HepG2 (cell line): Measurements from ENCODE around the gene PDE5A. TPM values are rescaled to one million over a fixed set of nuclear protein-coding genes. Genes with fewer than 3 reads are reported as not detected.

Experiments used
- AHR ChIP-seq: IDR thresholded peaks from 2 replicates; pipeline ENCODE4 v1.6.1; 2018; ENCODE audit warnings: missing genetic modification reagents, missing compliant biosample characterization
- HOXA3 ChIP-seq: sonication (generic); formaldehyde crosslinking; IDR thresholded peaks from 2 replicates; pipeline ENCODE4 v1.5.0; 2020; ENCODE audit warnings: missing genetic modification reagents
- JUND ChIP-seq: sonication (generic); formaldehyde crosslinking; IDR thresholded peaks from 2 replicates; pipeline ENCODE4 v1.8.0; 2022; ENCODE audit warnings: mild to moderate bottlenecking, missing genetic modification reagents
- KDM5B ChIP-seq: sonication (generic); formaldehyde crosslinking; IDR thresholded peaks from 2 replicates; pipeline ENCODE4 v1.4.0; 2020; ENCODE audit warnings: missing genetic modification reagents, mild to moderate bottlenecking, borderline replicate concordance
- MLXIP ChIP-seq: sonication (generic); formaldehyde crosslinking; IDR thresholded peaks from 2 replicates; pipeline ENCODE4 v1.9.0; 2021; ENCODE audit warnings: missing genetic modification reagents, borderline replicate concordance
- MYPOP ChIP-seq: sonication (generic); formaldehyde crosslinking; IDR thresholded peaks from 2 replicates; pipeline ENCODE4 v1.8.1; 2023; ENCODE audit warnings: mild to moderate bottlenecking, moderate library complexity, missing genetic modification reagents
- PCBP2 ChIP-seq: fragments of 200-400 bp; formaldehyde crosslinking; optimal IDR thresholded peaks from 2 replicates; pipeline ENCODE3; 2018; ENCODE audit warnings: low read length, low read depth; ENCODE audit not compliant: poor library complexity, severe bottlenecking
- PHF8 ChIP-seq: sonication (generic); formaldehyde crosslinking; IDR thresholded peaks from 2 replicates; pipeline ENCODE4 v1.5.0; 2020; ENCODE audit warnings: missing genetic modification reagents
- SMARCE1 ChIP-seq: fragments of 450-650 bp; IDR thresholded peaks from 2 replicates; pipeline ENCODE4 v1.6.1; 2017; ENCODE audit warnings: borderline replicate concordance
- SOX6 ChIP-seq, 2 experiments: fragments of 450-650 bp in 1 of 2; sonication (generic) in 1 of 2; formaldehyde crosslinking in 1 of 2; IDR thresholded peaks; 2 replicates each; pipeline versions ENCODE4 v1.4.0 to v1.6.1; 2017 to 2020; ENCODE audit warnings: antibody characterized with exemption in 1 of 2, mild to moderate bottlenecking in 1 of 2, missing genetic modification reagents in 1 of 2
- ZNF354B ChIP-seq: sonication (generic); formaldehyde crosslinking; IDR thresholded peaks from 2 replicates; pipeline ENCODE4 v1.8.0; 2022; ENCODE audit warnings: mild to moderate bottlenecking, missing genetic modification reagents
- ZNF451 ChIP-seq: sonication (generic); formaldehyde crosslinking; IDR thresholded peaks from 2 replicates; pipeline ENCODE4 v1.5.0; 2020; ENCODE audit warnings: mild to moderate bottlenecking, missing genetic modification reagents
- ZNF543 ChIP-seq: sonication (generic); formaldehyde crosslinking; IDR thresholded peaks from 2 replicates; pipeline ENCODE4 v1.4.0; 2020; ENCODE audit warnings: mild to moderate bottlenecking, missing genetic modification reagents
- ZNF564 ChIP-seq: sonication (generic); formaldehyde crosslinking; IDR thresholded peaks from 2 replicates; pipeline ENCODE4 v1.8.1; 2023; ENCODE audit warnings: mild to moderate bottlenecking, missing genetic modification reagents
- ZNF605 ChIP-seq: sonication (generic); formaldehyde crosslinking; IDR thresholded peaks from 2 replicates; pipeline ENCODE4 v1.8.0; 2022; ENCODE audit warnings: mild to moderate bottlenecking, missing genetic modification reagents
- ZNF761 ChIP-seq: sonication (generic); formaldehyde crosslinking; conservative IDR thresholded peaks from 2 replicates; pipeline ENCODE4 v1.4.0; 2020; ENCODE audit warnings: mild to moderate bottlenecking, missing genetic modification reagents
- ZNF83 ChIP-seq: sonication (generic); formaldehyde crosslinking; IDR thresholded peaks from 2 replicates; pipeline ENCODE4 v1.4.0; 2020; ENCODE audit warnings: missing genetic modification reagents, mild to moderate bottlenecking, borderline replicate concordance
- polyA plus RNA-seq, 8 experiments: library from polyadenylated mRNA; depleted of rRNA in 3 of 8; stranded (reverse) in 7 of 8; unstranded in 1 of 8; fragments of >200 nt; fragmentation: Illumina TruSeq in 4 of 8; extraction: Trizol in 4 of 8; gene quantifications; 2 replicates each; pipeline versions ENCODE4 v1.2.1 to v1.2.3, GENCODE V29; 2011 to 2016; ENCODE audit warnings: low read depth in 4 of 8, missing spikeins in 1 of 8, mixed read lengths in 1 of 8; ENCODE audit not compliant: insufficient read depth in 1 of 8
- total RNA-seq, 5 experiments: library from RNA; depleted of rRNA; stranded (reverse); fragments of >200 nt; fragmentation: Illumina TruSeq; extraction: Trizol; gene quantifications; 2 replicates each; pipeline ENCODE4 v1.2.3, GENCODE V29; 2016; ENCODE audit warnings: low read depth in 1 of 5
- TF ChIP-seq, protein P1 (sequence below), 2 experiments: sonication (generic) in 1 of 2; formaldehyde crosslinking in 1 of 2; IDR thresholded peaks; 2 replicates each; pipeline versions ENCODE4 v1.4.0 to v1.6.1; 2018 to 2020; ENCODE audit warnings: missing genetic modification reagents in 2 of 2, borderline replicate concordance in 1 of 2, low read depth in 1 of 2, mild to moderate bottlenecking in 1 of 2, missing biosample characterization in 1 of 2
- TF ChIP-seq, protein P2 (sequence below): sonication (generic); formaldehyde crosslinking; conservative IDR thresholded peaks from 2 replicates; pipeline ENCODE4 v1.5.0; 2020; ENCODE audit warnings: missing genetic modification reagents

PDE5A gene
- total and polyA plus RNA-seq, 2 of the 13 experiments (the other 11 are each of a cell fraction or from before 2014, with no cell fraction given) = 0.22 to 0.44 TPM

DNA sequence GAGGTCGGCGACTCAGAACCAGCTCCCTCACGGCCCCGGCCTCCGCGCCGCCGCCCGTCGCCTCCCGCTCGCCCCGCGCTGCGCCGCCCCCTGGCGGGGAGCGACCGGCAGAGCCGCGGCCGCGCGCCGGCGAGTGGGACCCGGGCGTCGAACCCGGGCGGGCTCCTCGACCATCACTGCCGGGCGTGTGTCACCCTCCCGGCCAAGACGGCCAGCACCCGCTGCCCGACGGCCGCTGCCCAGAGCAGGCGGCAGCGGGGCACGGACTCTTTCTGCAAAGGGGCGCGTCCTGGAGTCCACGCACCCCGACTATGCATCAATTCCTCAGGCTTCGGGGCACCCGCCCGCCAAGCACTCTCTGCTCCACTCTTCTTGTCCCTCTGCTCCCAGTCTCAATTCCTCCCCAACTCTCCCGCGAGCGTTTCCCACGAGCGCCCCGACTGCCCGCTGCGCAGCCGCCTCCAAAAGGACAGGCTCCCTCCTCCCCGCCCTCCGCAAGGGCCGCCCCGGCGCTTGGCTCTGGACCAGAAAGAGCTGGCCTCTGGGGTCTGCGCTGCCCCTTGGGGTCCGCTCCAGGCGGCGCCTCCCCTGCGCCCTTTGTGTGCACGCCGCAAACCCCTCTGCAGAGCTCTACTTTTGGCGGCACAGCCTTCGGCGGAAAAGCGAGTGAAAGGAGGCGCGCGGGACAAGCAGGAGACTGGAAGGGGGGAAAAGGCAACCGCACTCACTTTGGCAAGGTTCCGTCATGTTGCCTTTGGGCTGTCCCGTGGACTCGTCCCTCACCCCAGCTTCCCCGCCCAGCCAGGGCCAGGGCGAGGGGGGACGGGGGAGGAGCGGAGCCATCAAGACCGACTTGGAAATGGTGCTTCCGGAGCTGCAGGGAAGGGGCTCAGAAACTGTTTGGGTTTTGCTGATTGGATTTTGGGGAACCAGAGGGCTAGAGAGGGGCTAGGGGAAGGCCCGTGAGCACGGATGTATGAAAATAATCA lies 1.0 kb downstream of the PDE5A start (continued):
- TF ChIP-seq ZNF605 (0 out of 2 replicates have a peak, but pooled peaks have one; percentile 28), AHR (0 out of 2 replicates have a peak, but pooled peaks have one; percentile 16), ZNF354B (no peak), SMARCE1 (no peak), ZNF451 (CRISPR knock-in tag) (0 out of 2 replicates have a peak, but pooled peaks have one; percentile 33), ZNF564 (CRISPR knock-in tag) (0 out of 2 replicates have a peak, but pooled peaks have one; percentile 50), ZNF761 (CRISPR knock-in tag) (no peak), MLXIP (CRISPR knock-in tag) (no peak), JUND (CRISPR knock-in tag) (no peak), KDM5B (CRISPR knock-in tag) (peak; percentile 38; the same call in 1 of the 2 replicates), SOX6 (IDR thresholded peaks at IDR 0.05) (no peak), SOX6 (CRISPR knock-in tag; IDR thresholded peaks at IDR 0.05) (0 out of 2 replicates have a peak, but pooled peaks have one; percentile 27), PHF8 (0 out of 2 replicates have a peak, but pooled peaks have one; percentile 32), ZNF83 (CRISPR knock-in tag) (no peak), ZNF543 (CRISPR knock-in tag) (0 out of 2 replicates have a peak, but pooled peaks have one; percentile 32), HOXA3 (CRISPR knock-in tag) (0 out of 2 replicates have a peak, but pooled peaks have one; percentile 28), MYPOP (CRISPR knock-in tag) (0 out of 2 replicates have a peak, but pooled peaks have one; percentile 61), PCBP2 (no peak)
- TF ChIP-seq, protein P1, sequence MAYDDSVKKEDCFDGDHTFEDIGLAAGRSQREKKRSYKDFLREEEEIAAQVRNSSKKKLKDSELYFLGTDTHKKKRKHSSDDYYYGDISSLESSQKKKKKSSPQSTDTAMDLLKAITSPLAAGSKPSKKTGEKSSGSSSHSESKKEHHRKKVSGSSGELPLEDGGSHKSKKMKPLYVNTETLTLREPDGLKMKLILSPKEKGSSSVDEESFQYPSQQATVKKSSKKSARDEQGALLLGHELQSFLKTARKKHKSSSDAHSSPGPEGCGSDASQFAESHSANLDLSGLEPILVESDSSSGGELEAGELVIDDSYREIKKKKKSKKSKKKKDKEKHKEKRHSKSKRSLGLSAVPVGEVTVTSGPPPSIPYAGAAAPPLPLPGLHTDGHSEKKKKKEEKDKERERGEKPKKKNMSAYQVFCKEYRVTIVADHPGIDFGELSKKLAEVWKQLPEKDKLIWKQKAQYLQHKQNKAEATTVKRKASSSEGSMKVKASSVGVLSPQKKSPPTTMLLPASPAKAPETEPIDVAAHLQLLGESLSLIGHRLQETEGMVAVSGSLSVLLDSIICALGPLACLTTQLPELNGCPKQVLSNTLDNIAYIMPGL (CRISPR knock-in tag; IDR thresholded peaks at IDR 0.05; ENCODE audit: borderline replicate concordance in 1 of 2, low read depth in 1 of 2) = 0 out of 4 replicates have a peak, but pooled peaks of 1 of the 2 experiments have one; percentile 26
- TF ChIP-seq, protein P2, sequence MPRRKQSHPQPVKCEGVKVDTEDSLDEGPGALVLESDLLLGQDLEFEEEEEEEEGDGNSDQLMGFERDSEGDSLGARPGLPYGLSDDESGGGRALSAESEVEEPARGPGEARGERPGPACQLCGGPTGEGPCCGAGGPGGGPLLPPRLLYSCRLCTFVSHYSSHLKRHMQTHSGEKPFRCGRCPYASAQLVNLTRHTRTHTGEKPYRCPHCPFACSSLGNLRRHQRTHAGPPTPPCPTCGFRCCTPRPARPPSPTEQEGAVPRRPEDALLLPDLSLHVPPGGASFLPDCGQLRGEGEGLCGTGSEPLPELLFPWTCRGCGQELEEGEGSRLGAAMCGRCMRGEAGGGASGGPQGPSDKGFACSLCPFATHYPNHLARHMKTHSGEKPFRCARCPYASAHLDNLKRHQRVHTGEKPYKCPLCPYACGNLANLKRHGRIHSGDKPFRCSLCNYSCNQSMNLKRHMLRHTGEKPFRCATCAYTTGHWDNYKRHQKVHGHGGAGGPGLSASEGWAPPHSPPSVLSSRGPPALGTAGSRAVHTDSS (CRISPR knock-in tag) = no peak
